A549 (cell line): ENCODE measurements around the gene IL17B.

Experiments used
- CBX2 ChIP-seq: fragments of 200-600 bp; sonication (generic); IDR thresholded peaks from 2 replicates; pipeline ENCODE4 v1.6.1; 2016; ENCODE audit warnings: low read depth, mild to moderate bottlenecking, borderline replicate concordance
- CEBPB ChIP-seq, 2 experiments: fragments of >200 bp in 1 of 2; sonication (Bioruptor Twin) in 1 of 2; formaldehyde crosslinking in 1 of 2; IDR thresholded peaks; 2 replicates each; pipeline ENCODE4 v1.6.1; 2012 to 2016
- CTCF ChIP-seq: fragments of >200 bp; sonication (Bioruptor Twin); formaldehyde crosslinking; IDR thresholded peaks from 3 replicates; pipeline ENCODE4 v1.5.1; 2016
- MAX ChIP-seq: IDR thresholded peaks from 2 replicates; pipeline ENCODE4 v1.6.1; 2012
- POLR2A ChIP-seq: IDR thresholded peaks from 2 replicates; pipeline ENCODE4 v1.6.1; 2012; ENCODE audit warnings: mild to moderate bottlenecking, low read length
- REST ChIP-seq: fragments of 200-600 bp; sonication (generic); IDR thresholded peaks from 2 replicates; pipeline ENCODE4 v1.6.1; 2016; ENCODE audit warnings: antibody characterized with exemption, mild to moderate bottlenecking, moderate library complexity
- USF2 ChIP-seq: fragments of 450-650 bp; IDR thresholded peaks from 2 replicates; pipeline ENCODE4 v1.6.1; 2014; ENCODE audit warnings: antibody characterized with exemption
- ZNF302 ChIP-seq: fragments of 250-450 bp; sonication (Bioruptor Pico); IDR thresholded peaks from 2 replicates; pipeline ENCODE4 v1.9.0; 2021; ENCODE audit warnings: inconsistent platforms, mild to moderate bottlenecking, moderate library complexity

- no peak for TF ChIP-seq CTCF
- TF ChIP-seq REST = no peak
- no peak for TF ChIP-seq CBX2
- TF ChIP-seq CEBPB (IDR thresholded peaks at IDR 0.05) = no peak
- TF ChIP-seq ZNF302 (CRISPR knock-in tag) = no peak
- TF ChIP-seq MAX = no peak
- no peak for TF ChIP-seq USF2
- TF ChIP-seq POLR2A = no peak
These were observed 9.6 kb upstream of the IL17B start for GRCh38 chr5:149388498-149389190.
